Mesendoderm (in vitro differentiated cells): ENCODE data around the gene ELOB.

ENCODE experiments used
- DNase-seq: peaks from one replicate; pipeline ENCODE4 v3.0.0; 2013
- H2AK5ac ChIP-seq: 2 replicates; pipeline ENCODE4 v1.6.1; 2013; ENCODE audit warnings: low read length, inconsistent platforms
- H2BK120ac ChIP-seq: 2 replicates; pipeline ENCODE4 v1.6.1; 2013; ENCODE audit warnings: low read depth, mild to moderate bottlenecking, low read length, moderate library complexity, mixed read lengths
- H2BK15ac ChIP-seq: replicated peaks from 2 replicates; pipeline ENCODE4 v1.6.1; 2013; ENCODE audit warnings: low read depth, mild to moderate bottlenecking, moderate library complexity
- H2BK5ac ChIP-seq: 2 replicates; pipeline ENCODE4 v1.6.1; 2013; ENCODE audit warnings: low read length, inconsistent platforms
- H3K18ac ChIP-seq: 2 replicates; pipeline ENCODE4 v1.6.1; 2013; ENCODE audit warnings: mild to moderate bottlenecking, low read length, mixed read lengths
- H3K23ac ChIP-seq: one replicate; pipeline ENCODE4 v1.6.1; 2013; ENCODE audit warnings: low read length
- H3K27ac ChIP-seq: 2 replicates; pipeline ENCODE4 v1.5.1; 2013; ENCODE audit warnings: low read depth, mild to moderate bottlenecking, inconsistent platforms, low read length, moderate library complexity
- H3K27me3 ChIP-seq: 2 replicates; pipeline ENCODE4 v1.6.1; 2013; ENCODE audit warnings: low read length, control low read depth, mild to moderate bottlenecking, inconsistent platforms; ENCODE audit not compliant: insufficient read depth, poor library complexity
- H3K36me3 ChIP-seq: 2 replicates; pipeline ENCODE4 v1.6.1; 2013; ENCODE audit warnings: low read length, inconsistent platforms; ENCODE audit not compliant: control insufficient read depth, insufficient read depth
- H3K4ac ChIP-seq: one replicate; pipeline ENCODE4 v1.6.1; 2013; ENCODE audit warnings: low read depth, mild to moderate bottlenecking, low read length, moderate library complexity
- H3K4me1 ChIP-seq: 2 replicates; pipeline ENCODE4 v1.6.1; 2013; ENCODE audit warnings: low read depth, low read length, inconsistent platforms; ENCODE audit not compliant: control insufficient read depth
- H3K4me2 ChIP-seq: 2 replicates; pipeline ENCODE4 v1.6.1; 2013; ENCODE audit warnings: low read length
- H3K4me3 ChIP-seq: 2 replicates; pipeline ENCODE4 v1.5.1; 2013; ENCODE audit warnings: mild to moderate bottlenecking, low read length
- H3K56ac ChIP-seq: one replicate; pipeline ENCODE4 v1.6.1; 2013; ENCODE audit warnings: low read length
- H3K79me1 ChIP-seq: 2 replicates; pipeline ENCODE4 v1.6.1; 2013; ENCODE audit warnings: low read length, inconsistent platforms
- H3K79me2 ChIP-seq: 2 replicates; pipeline ENCODE4 v1.6.1; 2013; ENCODE audit warnings: mild to moderate bottlenecking, low read length; ENCODE audit not compliant: control insufficient read depth, insufficient read depth
- H3K9ac ChIP-seq: 2 replicates; pipeline ENCODE4 v1.6.1; 2013; ENCODE audit warnings: low read length, inconsistent platforms
- H4K5ac ChIP-seq: one replicate; pipeline ENCODE4 v1.6.1; 2013; ENCODE audit warnings: low read length
- H4K8ac ChIP-seq: one replicate; pipeline ENCODE4 v1.6.1; 2013; ENCODE audit warnings: low read depth, mild to moderate bottlenecking, control low read depth, low read length, moderate library complexity
- WGBS: extraction: QIAGEN DNeasy Blood & Tissue Kit; methylation state at CpG from one replicate; pipeline ENCODE4 v1.1.7; 2013; ENCODE audit warnings: low lambda C conversion rate, missing lambda C conversion rate; ENCODE audit not compliant: insufficient coverage; ENCODE audit errors: extremely low coverage; 5-methylcytosine and 5-hydroxymethylcytosine counted together

ELOB gene

GRCh38 chr16:2795395-2796143 lies 18.5 kb upstream of the ELOB start:
- Histone ChIP-seq H3K56ac (no peak overlapping the region), H3K9ac (no peak overlapping the region), H2BK5ac (no peak overlapping the region), H3K4me1 (no peaks in the 10 kb centered on the region), H3K4me2 (no peak overlapping the region), H4K5ac (no peak overlapping the region), H3K27me3 (no peaks in the 10 kb centered on the region), H3K79me2 (no peaks in the 10 kb centered on the region), H3K36me3 (no peaks in the 10 kb centered on the region), H3K18ac (no peak overlapping the region), H3K79me1 (no peaks in the 10 kb centered on the region), H2BK120ac (no peak overlapping the region), H2AK5ac (no peak overlapping the region), H4K8ac (no peak overlapping the region), H3K4me3 (no peak overlapping the region), H2BK15ac (no peak overlapping the region), H3K23ac (no peak overlapping the region), H3K4ac (no peak overlapping the region), H3K27ac (no peak overlapping the region)
- no peak for DNase-seq
- no CpG with 5 or more reads among the region's 7 CpGs for WGBS

GRCh38 chr16:2792940-2793339 lies 15.9 kb upstream of the ELOB start:
- Histone ChIP-seq H3K79me2 (no peaks in the 10 kb centered on the region), H2BK15ac (no peak overlapping the region), H4K5ac (no peak overlapping the region), H3K18ac (no peak overlapping the region), H3K4me2 (no peak overlapping the region), H2AK5ac (no peak overlapping the region), H4K8ac (no peak overlapping the region), H3K56ac (no peak overlapping the region), H3K23ac (no peak overlapping the region), H3K4me3 (no peak overlapping the region), H3K27ac (no peak overlapping the region), H2BK120ac (no peak overlapping the region), H2BK5ac (no peak overlapping the region), H3K36me3 (no peaks in the 10 kb centered on the region), H3K79me1 (no peaks in the 10 kb centered on the region), H3K9ac (no peak overlapping the region), H3K4me1 (no peaks in the 10 kb centered on the region), H3K4ac (no peak overlapping the region), H3K27me3 (no peaks in the 10 kb centered on the region)
- WGBS = no CpG with 5 or more reads among the region's 10 CpGs
- no peak for DNase-seq

- H3K79me2 ChIP-seq = no peaks in the 10 kb centered on the region
- no peak overlapping the region for H2AK5ac ChIP-seq
- WGBS = no CpG with 5 or more reads among the region's 8 CpGs
- no peak overlapping the region for H2BK15ac ChIP-seq
- no peaks in the 10 kb centered on the region for H3K27me3 ChIP-seq
- no peak overlapping the region for H4K8ac ChIP-seq
- no peak overlapping the region for H3K23ac ChIP-seq
- no peak overlapping the region for H3K4me2 ChIP-seq
- no peak overlapping the region for H3K9ac ChIP-seq
- no peaks in the 10 kb centered on the region for H3K79me1 ChIP-seq
- no peak overlapping the region for H2BK5ac ChIP-seq
- H3K56ac ChIP-seq = no peak overlapping the region
- H3K36me3 ChIP-seq = no peaks in the 10 kb centered on the region
- no peak overlapping the region for H4K5ac ChIP-seq
- no peak overlapping the region for H2BK120ac ChIP-seq
- DNase-seq = no peak
- no peak overlapping the region for H3K4ac ChIP-seq
- H3K4me1 ChIP-seq = no peaks in the 10 kb centered on the region
- no peak overlapping the region for H3K27ac ChIP-seq
- no peak overlapping the region for H3K4me3 ChIP-seq
- H3K18ac ChIP-seq = no peak overlapping the region
Observed at GRCh38 chr16:2791174-2791573, 14.1 kb upstream of the ELOB start.

- H3K27me3 ChIP-seq = no peaks in the 10 kb centered on the region
- H3K36me3 ChIP-seq = no peaks in the 10 kb centered on the region
- no peak overlapping the region for H3K18ac ChIP-seq
- no CpG with 5 or more reads among the region's 5 CpGs for WGBS
- no peak overlapping the region for H3K4me3 ChIP-seq
- H3K27ac ChIP-seq = no peak overlapping the region
- H3K56ac ChIP-seq = no peak overlapping the region
- no peak overlapping the region for H2BK15ac ChIP-seq
- no peak for DNase-seq
- no peak overlapping the region for H3K23ac ChIP-seq
- no peaks in the 10 kb centered on the region for H3K79me2 ChIP-seq
- no peaks in the 10 kb centered on the region for H3K4me1 ChIP-seq
- no peaks in the 10 kb centered on the region for H3K79me1 ChIP-seq
- no peak overlapping the region for H2AK5ac ChIP-seq
- H2BK120ac ChIP-seq = no peak overlapping the region
- H4K8ac ChIP-seq = no peak overlapping the region
- H3K4ac ChIP-seq = no peak overlapping the region
- H2BK5ac ChIP-seq = no peak overlapping the region
- H3K9ac ChIP-seq = no peak overlapping the region
- no peak overlapping the region for H4K5ac ChIP-seq
- no peak overlapping the region for H3K4me2 ChIP-seq
Observed at GRCh38 chr16:2790631-2791030, 13.6 kb upstream of the ELOB start.

- Histone ChIP-seq H3K56ac (no peak overlapping the region), H3K36me3 (no peaks in the 10 kb centered on the region), H3K79me1 (no peaks in the 10 kb centered on the region), H3K18ac (no peak overlapping the region), H3K4ac (no peak overlapping the region), H3K4me2 (no peak overlapping the region), H2AK5ac (no peak overlapping the region), H3K79me2 (no peaks in the 10 kb centered on the region), H3K23ac (no peak overlapping the region), H2BK5ac (no peak overlapping the region), H3K27me3 (no peaks in the 10 kb centered on the region), H3K4me3 (no peak overlapping the region), H3K27ac (no peak overlapping the region), H2BK15ac (no peak overlapping the region), H4K8ac (no peak overlapping the region), H4K5ac (no peak overlapping the region), H3K4me1 (no peaks in the 10 kb centered on the region), H3K9ac (no peak overlapping the region), H2BK120ac (no peak overlapping the region)
- DNase-seq = no peak
- WGBS = no CpG with 5 or more reads among the region's 7 CpGs
Observed at GRCh38 chr16:2787961-2788360, 10.9 kb upstream of the ELOB start.

- Histone ChIP-seq H3K4me2 (no peak within 1 kb of the TSS), H2BK120ac (no peak within 1 kb of the TSS), H3K79me1 (no peaks in the 10 kb centered on the region), H2AK5ac (no peak within 1 kb of the TSS), H4K5ac (no peak within 1 kb of the TSS), H3K27ac (no peak within 1 kb of the TSS), H3K79me2 (no peaks in the 10 kb centered on the region), H3K36me3 (no peaks in the 10 kb centered on the region), H3K4me3 (no peak within 1 kb of the TSS), H3K27me3 (no peaks in the 10 kb centered on the region), H3K18ac (no peak within 1 kb of the TSS), H2BK15ac (no peak within 1 kb of the TSS), H2BK5ac (no peak within 1 kb of the TSS), H3K4me1 (no peaks in the 10 kb centered on the region), H3K56ac (no peak within 1 kb of the TSS), H3K9ac (no peak within 1 kb of the TSS), H3K23ac (no peak within 1 kb of the TSS), H3K4ac (no peak within 1 kb of the TSS), H4K8ac (no peak within 1 kb of the TSS)
- 100% methylated on average over 1 of the region's 10 CpGs for WGBS
- DNase-seq = no peak
Observed at GRCh38 chr16:2787406-2787805, 10.3 kb upstream of the ELOB start, which contains the start of gene PRSS33. TSS of gene PRSS33 (minus strand) at chr16:2787560. CDS start at chr16:2786547, 1,013 bp downstream.
